Gastroesophageal sphincter (tissue), 4 donors: Measurements from ENCODE around the gene RAB14. TPM values are rescaled to one million over a fixed set of nuclear protein-coding genes. Genes with fewer than 3 reads are reported as not detected.

Source experiments
- ATAC-seq: fragments of 150-250 bp; one replicate; pipeline ENCODE4 v1.9.1; 2016; ENCODE audit warnings: mild to moderate bottlenecking, moderate library complexity
- H3K27ac ChIP-seq, 4 donors: fragments of 200-600 bp; sonication (generic) in 3 of 4; 1 replicate in 3 of 4; 2 replicates in 1 of 4; pipeline ENCODE4 v1.5.1; 2016 to 2019
- H3K27me3 ChIP-seq: fragments of 200-600 bp; sonication (generic); one replicate; pipeline ENCODE4 v1.5.1; 2019
- H3K36me3 ChIP-seq, 2 donors: fragments of 200-600 bp; sonication (generic); one replicate each; pipeline ENCODE4 v1.5.1; 2019; ENCODE audit warnings: control low read depth in 1 of 2
- H3K4me1 ChIP-seq, 3 donors: fragments of 200-600 bp; sonication (generic); 1 replicate in 2 of 3; 2 replicates in 1 of 3; pipeline ENCODE4 v1.5.1; 2016 to 2019; ENCODE audit warnings: control low read depth in 2 of 3
- H3K4me3 ChIP-seq, 2 donors: fragments of 200-600 bp; sonication (generic); one replicate each; pipeline ENCODE4 v1.5.1; 2019; ENCODE audit warnings: mild to moderate bottlenecking in 1 of 2, moderate library complexity in 1 of 2
- H3K9me3 ChIP-seq, 3 donors: fragments of 200-600 bp; sonication (generic); one replicate each; pipeline ENCODE4 v1.5.1; 2017 to 2019; ENCODE audit warnings: control low read depth in 2 of 3
- CTCF ChIP-seq, 4 experiments: fragments of 200-600 bp in 2 of 4; fragments of 450-650 bp in 2 of 4; sonication (generic) in 1 of 4; IDR thresholded peaks; one replicate each; pipeline ENCODE4 v1.5.1; 2017 to 2019; ENCODE audit warnings: antibody characterized with exemption in 4 of 4, mild to moderate bottlenecking in 2 of 4, moderate library complexity in 2 of 4
- EP300 ChIP-seq: sonication (generic); formaldehyde crosslinking; IDR thresholded peaks from one replicate; pipeline ENCODE4 v1.6.1; 2017; ENCODE audit warnings: antibody characterized with exemption, mild to moderate bottlenecking
- POLR2A ChIP-seq, 2 donors: fragments of 450-650 bp; IDR thresholded peaks; one replicate each; pipeline ENCODE4 v1.6.1; 2017; ENCODE audit warnings: antibody characterized with exemption in 2 of 2, mild to moderate bottlenecking in 2 of 2, moderate library complexity in 1 of 2
- POLR2AphosphoS5 ChIP-seq: sonication (generic); formaldehyde crosslinking; IDR thresholded peaks from one replicate; pipeline ENCODE4 v1.6.1; 2017; ENCODE audit warnings: antibody characterized with exemption
- WGBS, 2 donors: methylation state at CpG; one replicate each; pipeline ENCODE4 v1.1.5; 2018; ENCODE audit warnings: low coverage in 1 of 2; 5-methylcytosine and 5-hydroxymethylcytosine counted together
- total RNA-seq, 4 donors: library from RNA; depleted of rRNA; stranded (reverse); fragments of >200 nt; gene quantifications; one replicate each; pipeline ENCODE4 v1.1.0, GENCODE V29; 2016

RAB14 gene
- total RNA-seq, 4 donors from 2014 or later = 29.7 to 40.2 (median 31.4) TPM

GRCh38 chr9:121230256-121230655, 28.6 kb upstream of the RAB14 start:
- no peaks in the 10 kb centered on the region for H3K36me3 ChIP-seq
- H3K4me3 ChIP-seq = no peak overlapping the region
- no peaks in the 10 kb centered on the region for H3K27me3 ChIP-seq
- no peak overlapping the region for H3K27ac ChIP-seq
- 93 to 94% methylated on average over 4 of the region's 5 CpGs for WGBS, 2 donors
- no peaks in the 10 kb centered on the region for H3K9me3 ChIP-seq
- TF ChIP-seq POLR2AphosphoS5 = no peak
- TF ChIP-seq POLR2A (IDR thresholded peaks at IDR 0.05) = no peak
- TF ChIP-seq CTCF (IDR thresholded peaks at IDR 0.05) = no peak
- no peak for TF ChIP-seq EP300
- no peak for ATAC-seq
- H3K4me1 ChIP-seq = no peaks in the 10 kb centered on the region

DNA sequence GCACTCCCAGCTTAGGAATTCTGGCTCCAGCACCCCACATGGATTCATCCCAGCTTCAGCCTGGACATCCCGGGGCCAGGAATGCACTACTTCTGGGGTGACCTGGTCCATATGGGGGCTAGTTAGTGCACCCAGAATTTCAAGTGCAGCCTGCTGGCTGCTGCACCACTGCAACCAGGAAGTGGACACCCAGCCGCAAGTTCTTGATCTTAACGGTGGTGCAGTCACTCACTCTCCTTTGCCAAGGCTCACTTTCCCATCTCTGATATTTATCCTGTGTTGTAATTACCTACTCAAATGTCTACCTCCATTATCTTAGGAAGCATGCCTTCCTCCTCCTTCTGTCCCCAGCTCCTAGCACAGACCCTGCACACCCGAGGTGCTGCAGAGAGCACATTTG, 26.2 kb upstream of the RAB14 start:
- H3K36me3 ChIP-seq = no peaks in the 10 kb centered on the region
- no peak overlapping the region for H3K27ac ChIP-seq
- no peak for ATAC-seq
- H3K4me3 ChIP-seq = no peak overlapping the region
- H3K9me3 ChIP-seq = no peaks in the 10 kb centered on the region
- no peaks in the 10 kb centered on the region for H3K27me3 ChIP-seq
- 58 to 81% methylated on average over 2 to 4 of the region's 4 CpGs for WGBS, 2 donors
- TF ChIP-seq CTCF (IDR thresholded peaks at IDR 0.05) (no peak), POLR2A (IDR thresholded peaks at IDR 0.05) (no peak), EP300 (no peak), POLR2AphosphoS5 (no peak)
- peaks cover 0 to under 1% (median 0%) of the 10 kb centered on the region in 3 donors for H3K4me1 ChIP-seq

DNA sequence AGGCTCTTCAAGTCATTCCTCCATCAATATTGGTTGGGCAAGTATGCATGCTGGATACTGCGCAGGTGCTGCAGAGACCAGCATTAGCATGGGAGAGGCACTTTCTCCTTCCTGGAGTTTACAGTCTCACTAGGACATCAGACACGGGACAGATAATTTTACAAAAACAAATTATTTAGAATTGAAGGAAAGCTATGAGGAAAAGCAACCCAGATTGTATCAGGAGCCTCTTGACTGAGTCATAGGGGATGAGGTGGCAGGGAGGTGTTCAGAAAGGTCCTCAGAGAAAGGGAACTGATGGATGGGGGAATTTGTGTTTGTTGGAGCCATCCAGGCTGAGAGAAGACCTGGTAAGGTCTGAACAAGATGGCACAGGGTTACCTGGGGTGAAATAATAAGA, 24.5 kb upstream of the RAB14 start:
- Histone ChIP-seq H3K36me3 (no peaks in the 10 kb centered on the region), H3K27me3 (no peaks in the 10 kb centered on the region), H3K4me1 (peaks cover 0 to 5% (median 0%) of the 10 kb centered on the region in 3 donors), H3K9me3 (no peaks in the 10 kb centered on the region), H3K27ac (no peak overlapping the region), H3K4me3 (no peak overlapping the region)
- no peak for ATAC-seq
- 72 to 100% methylated on average over 1 to 2 of the region's 2 CpGs for WGBS, 2 donors
- no peak for TF ChIP-seq EP300
- TF ChIP-seq POLR2A (IDR thresholded peaks at IDR 0.05) = no peak
- no peak for TF ChIP-seq POLR2AphosphoS5
- TF ChIP-seq CTCF (IDR thresholded peaks at IDR 0.05) = no peak

DNA sequence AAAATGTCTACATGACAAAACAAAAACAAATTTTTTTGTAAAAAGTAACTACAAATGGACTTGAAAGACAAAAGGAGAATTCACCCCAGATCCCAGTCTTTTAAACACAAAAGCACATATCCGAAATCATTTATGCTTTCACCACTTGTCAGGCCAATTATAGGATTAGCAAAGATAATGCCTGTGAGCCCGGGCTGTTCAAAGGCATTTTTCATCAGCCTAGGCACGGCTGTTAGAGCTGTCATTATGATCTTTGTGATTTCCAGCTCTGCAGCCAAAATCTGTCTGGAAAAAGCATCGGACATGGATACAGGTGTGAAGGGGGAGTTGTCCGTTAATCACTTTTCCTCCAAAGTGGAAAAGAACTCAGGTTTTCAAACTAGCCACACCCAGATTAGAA, 23.6 kb upstream of the RAB14 start:
- no peak overlapping the region for H3K4me3 ChIP-seq
- no peaks in the 10 kb centered on the region for H3K9me3 ChIP-seq
- no peak for ATAC-seq
- no peaks in the 10 kb centered on the region for H3K36me3 ChIP-seq
- TF ChIP-seq POLR2AphosphoS5 (no peak), EP300 (no peak), POLR2A (IDR thresholded peaks at IDR 0.05) (no peak), CTCF (IDR thresholded peaks at IDR 0.05) (no peak)
- H3K4me1 ChIP-seq = peaks cover 0 to 5% (median 0%) of the 10 kb centered on the region in 3 donors
- H3K27ac ChIP-seq = no peak overlapping the region
- no peaks in the 10 kb centered on the region for H3K27me3 ChIP-seq
- 57 to 61% methylated on average over 3 to 5 of the region's 5 CpGs for WGBS, 2 donors

- Histone ChIP-seq H3K4me3 (no peak overlapping the region), H3K27me3 (no peaks in the 10 kb centered on the region), H3K27ac (no peak overlapping the region), H3K9me3 (no peaks in the 10 kb centered on the region), H3K36me3 (no peaks in the 10 kb centered on the region), H3K4me1 (peaks cover 0 to 5% (median 0%) of the 10 kb centered on the region in 3 donors)
- TF ChIP-seq POLR2A (IDR thresholded peaks at IDR 0.05) (no peak), POLR2AphosphoS5 (no peak), CTCF (IDR thresholded peaks at IDR 0.05) (peak; percentile 60 to 85 (median 70)), EP300 (no peak)
- ATAC-seq = no peak
- WGBS, 2 donors = 50 to 67% methylated on average over 12 of the region's 12 CpGs
Measured at GRCh38 chr9:121222524-121223171, 21.0 kb upstream of the RAB14 start.
